Endothelial cell of umbilical vein (primary cell): Measurements from ENCODE around the gene BPI. TPM values are rescaled to one million over a fixed set of nuclear protein-coding genes. Genes with fewer than 3 reads are reported as not detected.

Experiments used
- BruUV-seq: library from RNA; stranded (reverse); fragments of 400-500 nt; replicated peaks from 2 replicates; lab custom pipeline; 2021; lab: Mats Ljungman, UMichigan
- CTCF ChIA-PET: fragments of 300-600, 350-600 bp; sonication (Branson Sonifier 250); formaldehyde crosslinking; loops from one replicate; lab custom pipeline; 2021; ENCODE audit warnings: antibody characterized with exemption, inconsistent platforms; lab: Charles Lee
- POLR2A ChIA-PET: fragments of 300-600, 350-600 bp; sonication (Branson Sonifier 250); formaldehyde crosslinking; loops from one replicate; lab custom pipeline; 2021; ENCODE audit warnings: antibody characterized with exemption, inconsistent platforms; lab: Charles Lee
- DNase-seq: peaks from one replicate; pipeline ENCODE4 v3.0.0-alpha.2; 2011; ENCODE audit warnings: low read depth, low spot score
- FAIRE-seq: peaks from 2 replicates; lab custom pipeline; 2011; peaks lifted over from hg19 to GRCh38; lab: Jason Lieb, UNC
- H2AFZ ChIP-seq: 2 replicates; pipeline ENCODE4 v1.6.0; 2012; ENCODE audit warnings: low read depth, low read length, control low read depth, inconsistent platforms
- H3K27ac ChIP-seq: 2 replicates; pipeline ENCODE4 v1.5.1; 2011; ENCODE audit warnings: low read depth, mild to moderate bottlenecking, control low read depth, low read length, moderate library complexity; ENCODE audit not compliant: insufficient read depth
- H3K27me3 ChIP-seq, 2 experiments: 2 replicates each; pipeline versions ENCODE4 v1.6.0 to v1.6.1; 2011; ENCODE audit warnings: low read length in 2 of 2, mixed read lengths in 1 of 2; ENCODE audit not compliant: control insufficient read depth in 2 of 2, insufficient read depth in 2 of 2
- H3K36me3 ChIP-seq, 2 experiments: 2 replicates in 1 of 2; 3 replicates in 1 of 2; pipeline ENCODE4 v1.5.1; 2011; ENCODE audit warnings: low read length in 2 of 2, mild to moderate bottlenecking in 1 of 2, moderate library complexity in 1 of 2; ENCODE audit not compliant: control insufficient read depth in 2 of 2, insufficient read depth in 2 of 2; ENCODE audit errors: extremely low read depth in 1 of 2
- H3K4me1 ChIP-seq: 3 replicates; pipeline ENCODE4 v1.5.1; 2011; ENCODE audit warnings: mild to moderate bottlenecking, low read length; ENCODE audit not compliant: control insufficient read depth, insufficient read depth; ENCODE audit errors: extremely low read depth
- H3K4me2 ChIP-seq: 2 replicates; pipeline ENCODE4 v1.6.1; 2011; ENCODE audit warnings: low read length, control low read depth, mixed read lengths; ENCODE audit not compliant: insufficient read depth
- H3K4me3 ChIP-seq, 3 experiments: fragments of 200-600 bp in 1 of 3; sonication (generic), shearing (Covaris generic) in 1 of 3; replicated peaks in 1 of 3; 2 replicates each; pipeline ENCODE4 v1.5.1; 2011 to 2016; ENCODE audit warnings: control low read depth in 3 of 3, low read length in 3 of 3, mild to moderate bottlenecking in 2 of 3, inconsistent platforms in 1 of 3, low read depth in 1 of 3, moderate library complexity in 1 of 3; ENCODE audit not compliant: insufficient read depth in 1 of 3
- H3K79me2 ChIP-seq: 2 replicates; pipeline ENCODE4 v1.6.0; 2012; ENCODE audit warnings: low read length, inconsistent platforms; ENCODE audit not compliant: control insufficient read depth, insufficient read depth
- H3K9ac ChIP-seq: replicated peaks from 2 replicates; pipeline ENCODE3; 2011; ENCODE audit warnings: low read length, control low read depth; ENCODE audit not compliant: insufficient read depth; ENCODE audit errors: extremely low read depth
- H3K9me1 ChIP-seq: replicated peaks from 3 replicates; pipeline ENCODE4 v1.6.0; 2011; ENCODE audit warnings: mild to moderate bottlenecking, low read length; ENCODE audit not compliant: control insufficient read depth, insufficient read depth; ENCODE audit errors: extremely low read depth
- H3K9me3 ChIP-seq: replicated peaks from 2 replicates; pipeline ENCODE4 v1.5.1; 2012; ENCODE audit warnings: low read length, inconsistent platforms; ENCODE audit not compliant: control insufficient read depth, insufficient read depth
- H4K20me1 ChIP-seq: replicated peaks from 2 replicates; pipeline ENCODE3; 2011; ENCODE audit warnings: mild to moderate bottlenecking, low read length; ENCODE audit not compliant: control insufficient read depth, insufficient read depth; ENCODE audit errors: extremely low read depth
- CTCF ChIP-seq, 2 donors: IDR thresholded peaks; 1 replicate in 1 of 2; 2 replicates in 1 of 2; pipeline ENCODE4 v1.5.1; 2011; ENCODE audit warnings: low read length in 2 of 2, mild to moderate bottlenecking in 2 of 2, moderate library complexity in 2 of 2, control low read depth in 1 of 2, inconsistent platforms in 1 of 2, low read depth in 1 of 2; ENCODE audit not compliant: insufficient read depth in 1 of 2; ENCODE audit errors: extremely low read depth in 1 of 2
- EZH2 ChIP-seq: IDR thresholded peaks from 2 replicates; pipeline ENCODE4 v1.6.1; 2012; ENCODE audit warnings: borderline replicate concordance, low read depth, mild to moderate bottlenecking, moderate library complexity, low read length, inconsistent platforms; ENCODE audit not compliant: severe bottlenecking
- FOS ChIP-seq: IDR thresholded peaks from 2 replicates; pipeline ENCODE4 v1.6.1; 2011; ENCODE audit warnings: mild to moderate bottlenecking, low read length, moderate library complexity, borderline replicate concordance; ENCODE audit not compliant: insufficient read depth
- GATA2 ChIP-seq: IDR thresholded peaks from 2 replicates; pipeline ENCODE4 v1.7.0; 2011; ENCODE audit warnings: low read depth, mild to moderate bottlenecking, moderate library complexity, mixed read lengths, low read length; ENCODE audit not compliant: insufficient read length, insufficient read depth
- JUN ChIP-seq: IDR thresholded peaks from 2 replicates; pipeline ENCODE4 v1.6.1; 2011; ENCODE audit warnings: borderline replicate concordance, low read depth; ENCODE audit not compliant: insufficient read length, insufficient read depth
- MAX ChIP-seq: IDR thresholded peaks from 2 replicates; pipeline ENCODE4 v1.6.1; 2011; ENCODE audit not compliant: insufficient read depth, insufficient read length
- MYC ChIP-seq: IDR thresholded peaks from one replicate; pipeline ENCODE4 v1.6.1; 2011; ENCODE audit warnings: mild to moderate bottlenecking, low read depth, low read length
- POLR2A ChIP-seq: IDR thresholded peaks from 2 replicates; pipeline ENCODE4 v1.6.1; 2012; ENCODE audit warnings: low read depth, mild to moderate bottlenecking, control low read depth, low read length
- POLR2AphosphoS5 ChIP-seq: IDR thresholded peaks from 2 replicates; pipeline ENCODE4 v1.6.1; 2012; ENCODE audit warnings: low read depth, mild to moderate bottlenecking, control low read depth, low read length, moderate library complexity; ENCODE audit not compliant: insufficient read depth
- dilution Hi-C: fragments of 300-500 bp; cut with MboI; formaldehyde crosslinking; loops from one replicate; pipeline ENCODE4 v1.15.0; 2019; ENCODE audit warnings: low sequenced_read_pairs; ENCODE audit not compliant: extremely low pct_ligation_motif_present
- intact Hi-C: fragments of 100-400 bp; cut with micrococcal nuclease; formaldehyde crosslinking; loops from one replicate; pipeline ENCODE4 v1.10.0; 2022
- polyA plus RNA-seq, 4 experiments: library from polyadenylated mRNA; depleted of rRNA in 3 of 4; stranded (reverse) in 3 of 4; unstranded in 1 of 4; fragments of >200 nt; gene quantifications; 2 replicates each; pipeline versions ENCODE4 v1.2.1 to v1.2.3, GENCODE V29; 2011 to 2012; ENCODE audit warnings: missing spikeins in 1 of 4
- total RNA-seq: library from RNA; stranded (reverse); gene quantifications from 2 replicates; pipeline ENCODE4 v1.2.3, GENCODE V29; 2021

BPI gene
- total and polyA plus RNA-seq, 2 donors (not counting 3 experiments of a cell fraction or from before 2014, with no cell fraction given) = not detected

DNA sequence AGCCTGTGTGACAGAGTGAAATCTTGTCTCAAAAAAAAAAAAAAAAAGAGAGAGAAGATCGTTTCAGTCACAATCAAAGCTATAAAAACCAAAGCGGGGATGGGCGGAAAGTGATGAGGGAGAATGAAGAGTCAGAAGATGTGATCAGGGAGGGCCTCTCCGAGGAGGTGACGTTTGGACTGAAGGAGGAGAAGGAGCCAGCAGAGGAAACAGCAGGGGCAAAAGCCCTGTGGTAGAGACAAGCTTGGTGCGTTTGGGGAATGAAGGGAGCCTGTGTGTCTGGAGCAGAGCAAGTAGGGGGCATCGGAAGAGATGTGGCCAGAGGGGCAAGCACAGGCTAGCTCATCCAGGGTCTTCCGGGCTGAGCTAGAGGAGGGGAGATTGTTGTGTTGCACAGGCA is 27.9 kb downstream of the BPI start:
- intact Hi-C loops = no loop called here
- no peak for FAIRE-seq
- Histone ChIP-seq H3K27me3 (no peaks in the 10 kb centered on the region), H3K4me2 (no peak overlapping the region), H2AFZ (no peak overlapping the region), H4K20me1 (no peaks in the 10 kb centered on the region), H3K27ac (no peak overlapping the region), H3K9me3 (no peaks in the 10 kb centered on the region), H3K36me3 (no peaks in the 10 kb centered on the region), H3K79me2 (no peaks in the 10 kb centered on the region), H3K9me1 (no peaks in the 10 kb centered on the region), H3K4me1 (no peaks in the 10 kb centered on the region), H3K9ac (no peak overlapping the region), H3K4me3 (no peak overlapping the region)
- dilution Hi-C loops = no loop called here
- DNase-seq = no peak
- TF ChIP-seq GATA2 (no peak), FOS (no peak), POLR2AphosphoS5 (no peak), CTCF (IDR thresholded peaks at IDR 0.05; ENCODE audit: extremely low read depth in 1 of 2, insufficient read depth in 1 of 2, low read depth in 1 of 2, low read length in 2 of 2) (no peak), POLR2A (no peak), EZH2 (no peak), MYC (no peak), MAX (no peak), JUN (no peak)
- BruUV-seq = no TSS peak
- ChIA-PET POLR2A (interaction anchor here (0.7 kb wide), 1 partner anchor 451 kb away, joined by 3 read pairs; no protein-coding TSS in a partner anchor), CTCF (interaction anchor here (0.6 to 1.4 kb wide), 5 partner anchors 12 to 768 kb away, joined by 3 read pairs; no protein-coding TSS in a partner anchor)
